MCF 10A (cell line): ENCODE data around the gene CCDC167. TPM values are rescaled to one million over a fixed set of nuclear protein-coding genes. Genes with fewer than 3 reads are reported as not detected.

Source experiments
- BruUV-seq: library from RNA; stranded (reverse); fragments of 400-500 nt; replicated peaks from 2 replicates; lab custom pipeline; 2021; lab: Mats Ljungman, UMichigan
- CTCF ChIA-PET: fragments of 300-600 bp; sonication (Branson Sonifier 250); formaldehyde crosslinking; extraction: SDS; loops from one replicate; lab custom pipeline; 2021; ENCODE audit warnings: antibody characterized with exemption, inconsistent platforms; lab: Yijun Ruan, JAX
- POLR2A ChIA-PET: fragments of 300-600, 350-650 bp; sonication (Branson Sonifier 250); formaldehyde crosslinking; extraction: SDS; loops from one replicate; lab custom pipeline; 2020; ENCODE audit warnings: antibody characterized with exemption, inconsistent platforms; lab: Yijun Ruan, JAX
- DNase-seq: peaks from one replicate; pipeline ENCODE4 v3.0.0-alpha.2; 2018; ENCODE audit not compliant: unreplicated experiment
- H3K27ac Mint-ChIP-seq: one replicate; pipeline ENCODE4 v1.8.0; 2022; ENCODE audit warnings: mild to moderate bottlenecking, low read depth, mixed read lengths; ENCODE audit not compliant: unreplicated experiment
- H3K27me3 Mint-ChIP-seq: one replicate; pipeline ENCODE4 v1.8.0; 2022; ENCODE audit warnings: mixed read lengths; ENCODE audit not compliant: insufficient read depth, unreplicated experiment
- H3K36me3 Mint-ChIP-seq: one replicate; pipeline ENCODE4 v1.8.0; 2022; ENCODE audit warnings: mild to moderate bottlenecking, moderate library complexity, mixed read lengths; ENCODE audit not compliant: insufficient read depth, unreplicated experiment
- H3K4me1 Mint-ChIP-seq: one replicate; pipeline ENCODE4 v1.8.0; 2022; ENCODE audit warnings: mixed read lengths; ENCODE audit not compliant: insufficient read depth, unreplicated experiment
- H3K4me3 Mint-ChIP-seq: one replicate; pipeline ENCODE4 v1.8.0; 2022; ENCODE audit warnings: mild to moderate bottlenecking, moderate library complexity, mixed read lengths; ENCODE audit not compliant: unreplicated experiment
- H3K9me3 Mint-ChIP-seq: one replicate; pipeline ENCODE4 v1.8.0; 2022; ENCODE audit warnings: mixed read lengths; ENCODE audit not compliant: unreplicated experiment
- intact Hi-C: fragments of 100-400 bp; cut with micrococcal nuclease; formaldehyde crosslinking; loops from 2 replicates; pipeline ENCODE4 v1.14.1; 2022
- total RNA-seq: library from RNA; stranded (reverse); gene quantifications from 2 replicates; pipeline ENCODE4 v1.2.3, GENCODE V29; 2022
- TF ChIP-seq, protein P1 (sequence below): fragments of 200-600 bp; IDR thresholded peaks from one replicate; pipeline ENCODE4 v1.8.0; 2022; ENCODE audit warnings: antibody characterized with exemption, mild to moderate bottlenecking; ENCODE audit not compliant: unreplicated experiment

CCDC167 gene
- total RNA-seq, 1 experiment from 2014 or later: 24.4 TPM

DNA sequence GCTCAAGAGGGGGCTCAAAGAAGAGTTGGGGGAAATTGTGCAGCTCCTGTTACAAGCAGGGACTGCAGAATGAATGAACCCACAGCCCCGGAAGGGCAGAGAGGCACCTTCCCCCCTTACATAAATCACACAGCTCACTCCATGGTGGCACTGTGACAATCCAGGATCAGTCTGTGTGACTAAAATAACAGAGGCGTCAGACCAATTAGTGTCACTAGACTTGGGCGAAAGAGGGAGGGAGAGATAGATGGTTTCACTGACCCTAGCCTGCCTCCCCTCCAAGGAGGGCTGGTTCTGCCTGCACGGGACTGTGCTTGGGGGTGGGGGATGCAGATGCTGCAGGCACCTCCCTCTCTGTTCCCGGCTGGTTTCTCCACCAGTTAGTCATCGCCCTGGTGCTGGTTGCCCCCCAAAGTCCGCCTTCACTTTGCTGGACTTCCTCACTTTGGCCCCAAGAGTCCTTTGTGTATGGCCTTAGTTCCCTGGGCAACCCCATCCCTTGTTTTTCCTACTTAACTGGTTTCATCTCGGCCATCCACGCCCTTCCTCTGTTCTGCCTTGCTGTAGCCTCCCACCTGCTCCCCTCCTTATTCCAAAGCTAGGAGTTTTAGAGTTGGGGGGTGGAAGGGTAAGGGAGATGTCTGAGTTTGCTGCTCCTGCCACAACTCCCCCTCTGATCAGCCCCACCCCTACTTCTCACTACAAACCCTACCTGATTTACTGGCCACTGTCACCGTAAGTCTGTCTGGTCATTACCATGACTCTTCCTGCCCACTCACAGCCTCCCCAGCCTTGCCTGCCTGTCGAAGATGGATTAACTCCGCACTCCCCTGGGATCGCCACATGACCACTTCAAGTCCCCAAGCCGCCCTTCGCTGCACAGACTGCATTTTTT, 17.7 kb downstream of the CCDC167 start:
- DNase-seq: no peak
- Mint-ChIP-seq H3K4me1 (no peaks in the 10 kb centered on the region), H3K36me3 (peaks cover 25% of the 10 kb centered on the region), H3K9me3 (no peaks in the 10 kb centered on the region), H3K27ac (no peak overlapping the region), H3K27me3 (no peaks in the 10 kb centered on the region), H3K4me3 (no peak overlapping the region)
- no TSS peak for BruUV-seq
- ChIA-PET POLR2A (no interaction called here), CTCF (interaction anchor here (0.7 to 1.3 kb wide), 4 partner anchors 84 to 211 kb away, joined by 3 to 6 read pairs (median 4); no protein-coding TSS in a partner anchor)
- intact Hi-C loops: no loop called here
- TF ChIP-seq, protein P1, sequence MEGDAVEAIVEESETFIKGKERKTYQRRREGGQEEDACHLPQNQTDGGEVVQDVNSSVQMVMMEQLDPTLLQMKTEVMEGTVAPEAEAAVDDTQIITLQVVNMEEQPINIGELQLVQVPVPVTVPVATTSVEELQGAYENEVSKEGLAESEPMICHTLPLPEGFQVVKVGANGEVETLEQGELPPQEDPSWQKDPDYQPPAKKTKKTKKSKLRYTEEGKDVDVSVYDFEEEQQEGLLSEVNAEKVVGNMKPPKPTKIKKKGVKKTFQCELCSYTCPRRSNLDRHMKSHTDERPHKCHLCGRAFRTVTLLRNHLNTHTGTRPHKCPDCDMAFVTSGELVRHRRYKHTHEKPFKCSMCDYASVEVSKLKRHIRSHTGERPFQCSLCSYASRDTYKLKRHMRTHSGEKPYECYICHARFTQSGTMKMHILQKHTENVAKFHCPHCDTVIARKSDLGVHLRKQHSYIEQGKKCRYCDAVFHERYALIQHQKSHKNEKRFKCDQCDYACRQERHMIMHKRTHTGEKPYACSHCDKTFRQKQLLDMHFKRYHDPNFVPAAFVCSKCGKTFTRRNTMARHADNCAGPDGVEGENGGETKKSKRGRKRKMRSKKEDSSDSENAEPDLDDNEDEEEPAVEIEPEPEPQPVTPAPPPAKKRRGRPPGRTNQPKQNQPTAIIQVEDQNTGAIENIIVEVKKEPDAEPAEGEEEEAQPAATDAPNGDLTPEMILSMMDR: no peak

DNA sequence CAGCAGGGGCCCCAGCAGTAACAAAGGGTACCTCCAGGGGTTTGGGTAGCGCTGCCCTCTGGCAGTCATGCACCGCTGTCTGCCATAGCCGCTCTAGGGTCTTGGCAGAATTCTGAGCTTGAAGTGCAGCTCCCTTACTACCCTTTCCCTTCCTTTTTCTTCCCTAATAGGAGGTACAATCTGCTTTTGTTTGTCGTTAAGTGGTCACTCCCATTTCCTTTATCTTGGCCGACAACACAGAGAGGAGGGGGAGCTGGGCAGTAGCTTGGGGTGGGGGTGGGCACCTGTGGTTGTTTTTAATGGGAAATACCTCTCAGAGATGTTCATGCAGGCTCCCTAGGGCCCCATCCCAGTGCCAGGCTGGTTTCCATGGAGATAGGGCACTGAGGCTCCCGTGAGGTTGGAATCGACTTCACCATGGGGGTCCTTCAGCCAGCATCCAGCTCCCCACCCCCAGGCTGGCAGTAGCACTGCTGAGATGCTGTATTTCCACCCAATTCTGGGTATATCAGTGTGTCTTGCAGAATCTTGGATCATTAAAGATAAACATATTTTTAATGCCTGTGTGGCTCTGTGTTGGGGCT, 18.6 kb downstream of the CCDC167 start:
- Mint-ChIP-seq H3K36me3 (peaks cover 32% of the 10 kb centered on the region), H3K4me3 (no peak overlapping the region), H3K27ac (no peak overlapping the region), H3K27me3 (no peaks in the 10 kb centered on the region), H3K4me1 (no peaks in the 10 kb centered on the region), H3K9me3 (no peaks in the 10 kb centered on the region)
- BruUV-seq: no TSS peak
- intact Hi-C loops: no loop called here
- ChIA-PET POLR2A (no interaction called here), CTCF (interaction anchor here (0.7 to 1.5 kb wide), 5 partner anchors 44 to 212 kb away, joined by 3 to 6 read pairs (median 4); no protein-coding TSS in a partner anchor)
- DNase-seq: no peak
- TF ChIP-seq, protein P1: no peak

DNA sequence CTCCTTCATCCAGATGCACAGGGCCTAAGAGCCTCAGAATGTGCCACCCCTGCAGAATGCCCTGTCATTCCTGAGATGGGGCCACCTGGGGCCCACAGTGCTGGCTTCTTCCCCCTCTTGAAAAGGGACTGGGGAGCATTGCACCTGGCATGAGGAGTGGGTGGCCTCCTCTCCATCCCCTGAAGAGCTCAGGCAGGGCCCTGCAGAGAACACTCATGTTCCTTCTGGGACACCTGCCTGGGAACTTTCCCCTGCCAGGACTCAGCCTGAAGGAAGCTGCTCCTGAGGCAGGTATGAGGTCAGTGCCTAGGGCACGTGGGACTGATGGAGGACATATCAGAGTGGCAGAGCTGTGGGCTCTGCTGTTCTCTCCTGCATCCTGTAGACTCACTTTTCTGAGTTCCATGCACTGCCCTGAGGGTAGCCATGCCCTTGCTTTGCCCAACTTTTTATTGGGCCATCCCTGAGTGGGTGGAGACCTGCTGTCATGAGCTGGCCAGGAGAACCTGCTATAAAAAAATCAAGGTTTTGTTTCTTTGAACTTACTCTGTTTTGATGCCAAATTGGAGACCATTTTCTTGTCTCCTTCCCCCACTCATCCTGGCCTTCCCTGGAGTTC, 19.5 kb downstream of the CCDC167 start:
- H3K27me3 Mint-ChIP-seq: no peaks in the 10 kb centered on the region
- DNase-seq: peak; percentile 30
- no TSS peak for BruUV-seq
- H3K4me3 Mint-ChIP-seq: no peak overlapping the region
- no peak overlapping the region for H3K27ac Mint-ChIP-seq
- TF ChIP-seq, protein P1: no peak
- POLR2A ChIA-PET: no interaction called here
- H3K9me3 Mint-ChIP-seq: no peaks in the 10 kb centered on the region
- intact Hi-C loops: no loop called here
- H3K4me1 Mint-ChIP-seq: no peaks in the 10 kb centered on the region
- peaks cover 40% of the 10 kb centered on the region for H3K36me3 Mint-ChIP-seq
- CTCF ChIA-PET: interaction anchor here (0.7 to 1.5 kb wide), 4 partner anchors 9 to 157 kb away, joined by 3 to 6 read pairs (median 4); no protein-coding TSS in a partner anchor
